SK-N-DZ (cell line): ENCODE results near the gene SYNE3.

Experiments used
- DNase-seq: peaks from one replicate; pipeline ENCODE4 v3.0.0-alpha.2; 2015; ENCODE audit warnings: low spot score
- small RNA-seq, 2 experiments: library from RNA; depleted of rRNA; stranded (forward); fragments of <200 nt; gene quantifications; one replicate each; pipeline ENCODE3, GENCODE V24; 2014

The SYNE3 gene

DNA sequence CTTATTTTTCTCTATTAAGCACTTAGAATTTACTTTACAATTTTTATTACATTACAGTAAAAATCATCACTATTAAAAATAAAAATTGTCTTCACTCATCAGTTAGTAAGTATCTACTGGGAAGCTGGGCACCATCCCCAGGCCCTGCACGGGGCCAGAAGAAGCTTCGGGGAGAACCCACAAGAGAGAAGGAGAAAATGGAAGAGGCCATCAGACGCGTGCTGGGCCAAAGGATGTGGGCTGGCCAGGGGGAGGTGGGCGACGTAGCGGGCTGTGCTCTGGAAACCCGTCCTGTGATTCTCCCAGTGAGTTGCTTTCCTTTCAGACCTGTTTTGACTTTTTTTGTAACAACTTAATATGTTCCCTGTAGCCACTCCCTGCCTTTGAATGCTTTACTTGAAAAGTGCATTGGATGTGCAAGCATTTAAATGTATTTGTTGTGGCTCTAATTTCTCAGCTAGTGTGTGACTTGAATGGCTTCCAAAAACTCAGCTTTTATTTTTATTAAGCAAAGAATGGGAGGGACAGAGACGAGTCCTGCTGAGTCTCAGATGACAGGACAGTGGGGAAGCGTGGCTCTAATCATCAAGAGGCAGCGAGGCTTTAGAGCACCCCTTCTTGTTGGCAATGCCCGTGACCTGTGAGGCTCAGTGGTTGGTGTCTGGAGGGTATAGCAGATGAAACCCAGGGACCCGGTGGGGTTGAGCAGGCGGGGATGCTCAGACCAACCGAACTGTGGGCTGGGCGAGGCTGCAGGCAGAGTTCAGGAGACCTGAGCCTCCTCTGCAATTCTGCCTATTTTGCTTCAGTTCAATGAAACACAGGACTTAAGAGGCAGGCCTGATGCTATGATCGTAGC is 38.8 kb downstream of the SYNE3 start:
- DNase-seq = no peak

DNA sequence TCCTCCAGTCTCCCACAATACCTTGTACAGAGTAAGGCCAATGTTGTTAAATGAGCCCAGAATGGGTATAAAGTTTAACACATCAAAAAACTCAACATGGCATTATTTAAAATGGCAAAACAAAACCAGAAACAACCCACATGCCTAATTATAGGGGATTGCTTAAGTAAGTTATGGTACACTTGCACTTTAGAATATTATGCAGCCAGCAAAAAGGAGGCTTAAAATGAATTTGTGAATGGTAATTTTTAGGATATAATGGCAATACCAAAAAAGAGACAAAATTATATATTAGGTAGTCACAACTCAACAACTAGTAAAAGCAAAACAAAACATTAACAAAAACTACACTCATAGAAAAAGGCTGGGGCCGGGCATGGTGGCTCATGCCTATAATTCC is 39.7 kb downstream of the SYNE3 start:
- no peak for DNase-seq

DNA sequence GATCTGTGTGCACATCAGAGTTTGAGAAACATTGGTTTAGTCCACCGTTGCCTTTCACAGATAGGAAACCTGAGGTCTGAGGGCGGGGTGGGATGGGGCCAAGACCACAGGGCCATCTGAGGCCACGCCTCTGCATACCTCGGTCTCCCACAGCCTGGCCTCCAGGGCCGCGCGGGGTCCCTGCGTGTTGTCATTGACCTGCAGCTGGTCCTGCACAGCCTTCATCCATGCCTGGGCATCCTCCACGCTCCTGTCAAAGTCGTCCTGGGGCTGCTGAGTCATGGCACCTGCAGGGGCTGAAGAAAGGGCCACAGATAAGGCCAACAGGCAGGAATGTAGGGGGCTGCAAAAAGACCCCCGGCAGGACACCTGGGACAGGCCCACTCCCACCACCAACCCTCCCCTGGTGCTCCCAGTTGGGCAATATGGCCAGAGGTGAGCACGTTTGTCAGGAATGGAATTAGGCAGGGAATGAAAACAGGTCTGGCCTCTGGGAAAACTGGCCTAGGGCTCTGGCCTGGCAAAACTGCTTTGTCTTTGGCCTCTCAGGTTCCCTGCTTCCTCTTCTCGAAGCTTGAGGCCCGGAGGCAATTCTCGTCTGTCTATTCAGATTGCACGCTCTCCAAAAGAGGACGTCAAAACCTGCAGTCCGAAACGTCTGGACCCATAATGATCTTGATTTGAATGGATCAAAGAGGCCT is 40.8 kb downstream of the SYNE3 start:
- no peak for DNase-seq

DNA sequence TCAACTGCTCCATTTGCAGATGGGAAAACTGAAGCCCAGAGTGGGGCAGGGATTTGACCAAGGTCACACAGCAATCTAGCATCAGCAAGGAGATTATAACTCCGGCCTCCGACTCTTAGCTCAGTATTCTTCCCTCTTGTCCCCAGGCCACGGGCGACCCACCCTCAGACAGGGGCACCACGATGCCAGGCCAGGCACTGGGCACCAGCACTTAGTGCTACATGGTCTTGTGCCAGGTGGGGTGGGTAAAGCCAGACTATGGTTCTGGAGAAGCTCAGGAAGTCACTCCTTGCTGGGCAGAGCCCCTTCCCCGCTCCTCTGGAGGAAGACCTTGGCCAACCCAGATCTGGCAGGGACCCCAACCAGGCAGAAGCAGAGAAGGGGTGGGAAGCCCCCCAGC is 41.5 kb downstream of the SYNE3 start:
- no peak for DNase-seq

DNA sequence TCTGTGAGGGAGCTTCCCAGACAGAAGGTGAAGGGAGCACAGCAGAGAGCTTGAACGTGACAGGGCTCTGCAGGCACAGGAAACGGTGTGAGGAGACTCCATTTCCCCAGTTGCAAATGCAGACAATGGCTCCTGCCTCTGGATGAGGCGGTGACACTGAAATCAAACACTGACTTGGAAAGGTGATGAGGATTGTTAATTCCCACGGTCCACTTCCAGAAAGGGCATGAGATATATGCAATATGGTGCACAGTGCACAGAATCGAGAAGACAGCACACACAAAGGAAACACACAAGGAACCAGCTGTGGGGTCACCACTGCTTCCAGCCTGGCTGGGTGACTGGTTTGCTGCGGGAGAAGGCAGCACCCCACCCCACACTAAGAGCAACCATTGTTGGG is 42.0 kb downstream of the SYNE3 start:
- DNase-seq = no peak

DNA sequence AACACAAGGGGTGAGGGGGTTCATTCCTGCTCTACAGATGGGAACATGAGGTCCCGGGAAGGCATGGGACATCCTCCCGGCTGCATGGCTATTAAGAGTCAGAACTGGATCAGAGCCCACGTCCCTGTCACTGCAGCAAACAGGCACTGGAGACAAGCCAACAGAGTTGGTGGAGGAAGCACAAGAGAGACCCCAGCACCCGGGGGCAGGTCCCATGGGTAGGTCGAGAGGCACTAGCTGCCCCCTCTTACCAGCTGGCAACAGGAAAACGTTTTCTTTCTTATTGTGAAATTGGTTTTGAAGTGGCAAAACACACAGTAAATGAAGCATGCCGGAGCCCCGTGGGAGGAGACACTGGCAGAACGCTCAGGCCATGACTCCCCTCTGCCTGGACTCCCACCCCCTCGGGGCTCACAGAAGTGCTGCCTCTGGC is 43.6 kb downstream of the SYNE3 start:
- DNase-seq = no peak

DNA sequence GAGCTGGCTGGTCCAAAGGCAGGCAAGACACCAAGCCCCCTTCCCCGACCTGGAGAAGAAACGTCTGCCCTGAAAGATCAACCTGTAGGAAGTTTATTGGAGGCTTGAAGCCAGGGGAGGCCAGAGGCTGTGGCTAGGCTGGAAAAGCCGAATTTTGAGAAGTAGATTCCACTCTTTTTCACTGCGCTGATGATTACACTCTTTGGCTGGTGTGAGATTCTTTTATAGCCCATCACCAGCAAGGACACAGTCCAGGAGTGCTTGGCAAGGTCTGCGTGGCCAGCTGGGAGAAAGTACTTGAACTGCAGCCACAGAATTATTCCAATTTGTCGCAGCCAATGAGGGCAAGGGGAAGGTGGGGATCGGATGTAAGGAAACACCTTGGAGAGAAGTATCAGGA is 45.0 kb downstream of the SYNE3 start:
- DNase-seq = no peak

DNA sequence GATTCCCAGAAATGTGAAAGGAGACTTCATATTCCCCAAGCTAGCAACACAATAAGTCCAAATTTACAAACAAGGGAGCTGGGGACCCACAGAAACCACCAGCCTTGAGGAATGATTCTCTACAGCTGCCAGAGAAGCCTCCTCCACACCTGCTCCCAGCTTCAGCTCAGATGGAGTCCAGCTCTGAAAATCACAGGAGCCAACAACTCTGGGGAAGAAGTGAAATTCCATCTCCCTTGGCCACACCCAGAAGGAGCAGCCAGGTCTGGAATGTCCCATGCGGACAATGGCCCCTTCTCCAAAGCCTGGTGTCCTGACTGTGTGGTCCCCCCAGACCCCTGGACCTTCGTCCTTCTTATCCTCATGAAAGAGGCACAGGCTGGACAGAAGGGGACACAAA is 45.4 kb downstream of the SYNE3 start:
- no peak for DNase-seq

DNA sequence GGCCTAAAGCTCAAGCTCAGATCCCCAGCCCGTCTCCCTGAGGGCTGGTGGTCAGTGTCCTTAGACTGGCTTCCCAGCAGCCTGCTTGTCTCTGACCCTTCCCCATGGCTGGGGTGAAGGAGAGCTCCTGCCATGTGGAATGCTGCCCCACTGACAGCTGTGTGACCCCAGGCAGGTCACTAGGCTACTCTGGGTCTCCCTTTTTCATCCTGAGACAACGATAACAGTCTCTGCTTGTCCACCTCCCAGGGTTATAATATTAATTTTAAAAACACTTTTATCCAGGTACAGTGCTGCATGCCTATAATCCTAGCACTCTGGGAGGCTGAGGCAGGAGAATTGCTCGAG is 47.3 kb downstream of the SYNE3 start:
- no peak for DNase-seq

DNA sequence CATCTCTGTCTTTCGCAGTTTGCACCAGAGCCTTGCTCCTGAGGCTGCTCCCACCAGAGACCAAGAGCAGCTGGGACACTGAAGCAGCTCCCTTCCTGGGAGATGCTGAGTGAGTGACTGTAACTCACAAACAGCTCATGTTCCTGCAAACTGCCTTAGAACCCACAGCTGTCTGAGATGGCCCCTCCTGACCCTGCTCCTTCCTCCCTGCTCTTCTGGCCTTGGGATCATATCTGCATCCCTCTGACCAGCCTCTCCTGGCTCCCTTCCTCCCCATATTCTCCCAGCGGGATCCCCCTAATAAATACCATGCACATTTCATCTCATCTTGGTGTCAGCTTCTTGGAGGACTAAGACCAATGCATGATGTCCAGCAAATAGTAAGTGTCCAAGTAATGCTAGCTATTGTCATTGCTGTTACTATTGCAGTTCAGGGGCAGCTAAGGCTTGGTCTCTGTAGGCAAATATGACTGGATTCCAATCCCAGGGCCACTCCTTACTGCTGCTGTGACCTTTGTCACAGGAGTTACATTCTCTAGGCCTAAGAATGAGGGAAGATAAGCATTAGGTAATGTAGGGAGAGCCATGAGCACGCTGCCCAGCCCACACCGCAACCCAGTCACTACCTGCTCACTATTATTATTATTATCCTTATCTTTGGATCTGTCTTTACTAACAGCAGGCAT is 47.9 kb downstream of the SYNE3 start:
- no peak for DNase-seq

DNA sequence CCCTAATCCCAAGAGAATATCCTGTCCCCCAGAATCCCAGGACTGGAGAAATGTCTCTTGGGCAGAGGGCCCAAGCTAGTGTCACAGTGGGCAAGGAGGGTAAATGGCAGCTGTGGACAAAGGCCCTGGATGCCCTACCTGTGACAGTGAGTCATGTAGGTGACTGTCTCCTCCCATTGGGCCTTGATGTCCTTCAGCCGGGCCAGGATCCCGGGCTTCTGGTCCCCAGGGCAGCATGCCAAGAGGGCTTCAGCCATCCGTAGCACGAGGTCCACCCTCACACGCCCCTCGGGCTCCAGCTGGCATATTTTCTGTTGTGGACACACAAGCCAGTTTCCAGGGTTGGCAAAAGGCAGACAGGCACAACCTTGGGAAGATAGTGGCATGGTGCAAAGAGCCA is 48.8 kb downstream of the SYNE3 start:
- no peak for DNase-seq

DNA sequence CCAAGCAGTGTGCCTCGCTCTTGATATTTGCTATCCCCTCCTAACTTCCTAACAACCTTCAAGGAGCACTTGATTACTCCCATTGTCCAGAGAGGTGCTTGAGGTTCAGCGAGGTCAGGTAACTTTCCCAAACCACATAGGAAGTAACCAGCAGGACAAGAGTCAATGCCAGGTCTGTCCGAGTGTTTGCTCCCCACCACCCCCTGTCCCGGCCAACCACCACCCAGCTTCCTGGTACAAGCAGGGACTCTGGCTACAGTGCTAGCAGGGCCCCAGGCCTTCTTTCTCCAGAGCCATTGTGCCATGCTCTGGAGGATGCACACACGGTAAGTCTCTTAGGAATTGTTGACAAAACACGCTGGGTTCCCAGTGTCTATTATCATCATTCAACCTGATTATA is 49.2 kb downstream of the SYNE3 start:
- no peak for DNase-seq

Small RNAs within 50 kb of the gene (small RNA-seq; reads per million reads assigned to genes)
- gene SCARNA13 = 0.86 to 1.2 reads per million in 2 experiments
